MM.1S (cell line): Measurements from ENCODE around the gene RSRP1.

Experiments
- EZH2 ChIP-seq: fragments of 300-600 bp; sonication (generic); optimal IDR thresholded peaks from 2 replicates; pipeline ENCODE3; 2017; ENCODE audit warnings: low read depth, mild to moderate bottlenecking, antibody characterized with exemption, low read length, mixed read lengths
- TF ChIP-seq, protein P1 (sequence below): fragments of 300-600 bp; sonication (generic); IDR thresholded peaks from 2 replicates; pipeline ENCODE4 v1.5.1; 2016; ENCODE audit warnings: antibody characterized with exemption, low read length, mixed read lengths

DNA sequence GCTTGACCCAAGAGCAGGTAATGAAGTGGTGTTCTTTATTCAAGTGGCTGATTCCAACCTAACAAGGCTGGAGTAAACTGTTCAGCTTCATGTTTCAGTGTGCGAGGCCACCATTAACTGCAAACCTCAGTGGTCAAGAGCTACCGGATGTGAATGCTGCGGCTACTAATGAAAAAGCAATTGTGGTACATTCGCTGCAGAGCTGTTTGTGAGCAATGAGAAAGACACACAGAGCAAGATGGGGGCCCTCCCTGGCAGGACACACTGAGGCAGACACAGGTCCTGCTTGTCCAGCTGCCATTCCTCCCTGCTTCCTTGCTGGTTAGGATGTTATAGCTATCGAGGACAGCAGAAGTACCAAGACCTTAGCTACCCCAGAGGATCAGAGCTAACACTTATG, 41.1 kb downstream of the RSRP1 start:
- TF ChIP-seq, protein P1, sequence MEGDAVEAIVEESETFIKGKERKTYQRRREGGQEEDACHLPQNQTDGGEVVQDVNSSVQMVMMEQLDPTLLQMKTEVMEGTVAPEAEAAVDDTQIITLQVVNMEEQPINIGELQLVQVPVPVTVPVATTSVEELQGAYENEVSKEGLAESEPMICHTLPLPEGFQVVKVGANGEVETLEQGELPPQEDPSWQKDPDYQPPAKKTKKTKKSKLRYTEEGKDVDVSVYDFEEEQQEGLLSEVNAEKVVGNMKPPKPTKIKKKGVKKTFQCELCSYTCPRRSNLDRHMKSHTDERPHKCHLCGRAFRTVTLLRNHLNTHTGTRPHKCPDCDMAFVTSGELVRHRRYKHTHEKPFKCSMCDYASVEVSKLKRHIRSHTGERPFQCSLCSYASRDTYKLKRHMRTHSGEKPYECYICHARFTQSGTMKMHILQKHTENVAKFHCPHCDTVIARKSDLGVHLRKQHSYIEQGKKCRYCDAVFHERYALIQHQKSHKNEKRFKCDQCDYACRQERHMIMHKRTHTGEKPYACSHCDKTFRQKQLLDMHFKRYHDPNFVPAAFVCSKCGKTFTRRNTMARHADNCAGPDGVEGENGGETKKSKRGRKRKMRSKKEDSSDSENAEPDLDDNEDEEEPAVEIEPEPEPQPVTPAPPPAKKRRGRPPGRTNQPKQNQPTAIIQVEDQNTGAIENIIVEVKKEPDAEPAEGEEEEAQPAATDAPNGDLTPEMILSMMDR, result no peak
- no peak for TF ChIP-seq EZH2
